IMR-90 (cell line): ENCODE measurements around the gene TSSC4. TPM values are rescaled to one million over a fixed set of nuclear protein-coding genes. Genes with fewer than 3 reads are reported as not detected.

Experiments used
- ATAC-seq: fragments of 200-7000 bp; cut with Tn5 transposase; 2 replicates; pipeline ENCODE4 v1.9.1; 2020; ENCODE audit warnings: low read depth, mild to moderate bottlenecking, moderate library complexity
- BruUV-seq: library from RNA; stranded (reverse); fragments of 400-500 nt; replicated peaks from 2 replicates; lab custom pipeline; 2021; lab: Mats Ljungman, UMichigan
- CTCF ChIA-PET: fragments of 300-600 bp; formaldehyde crosslinking; extraction: SDS; loops from one replicate; lab custom pipeline; 2021; ENCODE audit warnings: antibody characterized with exemption; lab: Yijun Ruan, JAX
- POLR2A ChIA-PET: fragments of 300-600 bp; sonication (Branson Sonifier 250); formaldehyde crosslinking; loops from one replicate; lab custom pipeline; 2022; ENCODE audit warnings: antibody characterized with exemption; ENCODE audit not compliant: unreplicated experiment; lab: Charles Lee
- DNase-seq: peaks from one replicate; pipeline ENCODE4 v3.0.0; 2013
- H2AFZ ChIP-seq: replicated peaks from 2 replicates; pipeline ENCODE3; 2013; ENCODE audit warnings: low read length, mild to moderate bottlenecking; ENCODE audit not compliant: poor library complexity
- H2AK5ac ChIP-seq: 2 replicates; pipeline ENCODE4 v1.6.1; 2013; ENCODE audit warnings: low read depth, low read length, inconsistent platforms
- H2AK9ac ChIP-seq: replicated peaks from 2 replicates; pipeline ENCODE3; 2013; ENCODE audit warnings: mild to moderate bottlenecking, low read depth, low read length, moderate library complexity; ENCODE audit not compliant: poor library complexity
- H2BK120ac ChIP-seq: 2 replicates; pipeline ENCODE4 v1.6.1; 2013; ENCODE audit warnings: low read depth, low read length, inconsistent platforms
- H2BK15ac ChIP-seq: 3 replicates; pipeline ENCODE4 v1.6.1; 2013; ENCODE audit warnings: low read depth, low read length, inconsistent platforms
- H2BK20ac ChIP-seq: 2 replicates; pipeline ENCODE4 v1.6.1; 2013; ENCODE audit warnings: low read depth, mild to moderate bottlenecking, inconsistent platforms, low read length, moderate library complexity
- H2BK5ac ChIP-seq: 2 replicates; pipeline ENCODE4 v1.6.1; 2013; ENCODE audit warnings: mild to moderate bottlenecking, low read depth, low read length, inconsistent platforms; ENCODE audit not compliant: poor library complexity, severe bottlenecking
- H3K14ac ChIP-seq: replicated peaks from 2 replicates; pipeline ENCODE4 v1.6.1; 2013; ENCODE audit warnings: low read depth, low read length, inconsistent platforms
- H3K18ac ChIP-seq: 2 replicates; pipeline ENCODE4 v1.6.1; 2013; ENCODE audit warnings: low read depth, low read length, control low read depth
- H3K23ac ChIP-seq: 2 replicates; pipeline ENCODE4 v1.6.1; 2013; ENCODE audit warnings: low read depth, low read length, inconsistent platforms
- H3K27ac ChIP-seq: 2 replicates; pipeline ENCODE4 v1.5.1; 2013; ENCODE audit warnings: mild to moderate bottlenecking, control low read depth, low read length; ENCODE audit not compliant: insufficient read depth
- H3K27me3 ChIP-seq: 2 replicates; pipeline ENCODE4 v1.6.1; 2013; ENCODE audit warnings: low read length; ENCODE audit not compliant: control insufficient read depth, insufficient read depth
- H3K36me3 ChIP-seq: 2 replicates; pipeline ENCODE4 v1.6.1; 2013; ENCODE audit warnings: low read length, mixed read lengths; ENCODE audit not compliant: control insufficient read depth, insufficient read depth
- H3K4ac ChIP-seq: 2 replicates; pipeline ENCODE4 v1.6.1; 2013; ENCODE audit warnings: low read depth, low read length, inconsistent platforms
- H3K4me1 ChIP-seq: 2 replicates; pipeline ENCODE4 v1.6.1; 2013; ENCODE audit warnings: low read length, mixed read lengths; ENCODE audit not compliant: control insufficient read depth, insufficient read depth
- H3K4me2 ChIP-seq: 2 replicates; pipeline ENCODE4 v1.6.1; 2013; ENCODE audit warnings: low read depth, mild to moderate bottlenecking, control low read depth, low read length, moderate library complexity
- H3K4me3 ChIP-seq: 2 replicates; pipeline ENCODE4 v1.5.1; 2013; ENCODE audit warnings: low read depth, mild to moderate bottlenecking, control low read depth, low read length, moderate library complexity; ENCODE audit not compliant: insufficient read depth
- H3K56ac ChIP-seq: 2 replicates; pipeline ENCODE4 v1.6.1; 2013; ENCODE audit warnings: low read length, inconsistent platforms; ENCODE audit not compliant: insufficient read depth; ENCODE audit errors: extremely low read depth
- H3K79me1 ChIP-seq, 2 experiments: 2 replicates each; pipeline ENCODE4 v1.6.1; 2013; ENCODE audit warnings: low read length in 2 of 2, inconsistent platforms in 1 of 2, low read depth in 1 of 2
- H3K9ac ChIP-seq: 2 replicates; pipeline ENCODE4 v1.6.1; 2013; ENCODE audit warnings: low read depth, low read length, control low read depth
- H3K9me1 ChIP-seq: 2 replicates; pipeline ENCODE4 v1.6.1; 2013; ENCODE audit warnings: low read length, inconsistent platforms; ENCODE audit not compliant: insufficient read depth
- H3K9me3 ChIP-seq: 2 replicates; pipeline ENCODE4 v1.6.1; 2013; ENCODE audit warnings: low read length; ENCODE audit not compliant: control insufficient read depth, insufficient read depth
- H4K20me1 ChIP-seq: 2 replicates; pipeline ENCODE4 v1.6.1; 2013; ENCODE audit warnings: low read length, inconsistent platforms; ENCODE audit not compliant: insufficient read depth
- H4K5ac ChIP-seq: 2 replicates; pipeline ENCODE4 v1.6.1; 2013; ENCODE audit warnings: mild to moderate bottlenecking, low read depth, low read length, control low read depth
- H4K8ac ChIP-seq, 2 experiments: 2 replicates each; pipeline ENCODE4 v1.6.1; 2013; ENCODE audit warnings: low read depth in 2 of 2, low read length in 2 of 2, control low read depth in 1 of 2, inconsistent platforms in 1 of 2
- H4K91ac ChIP-seq: 2 replicates; pipeline ENCODE4 v1.6.1; 2013; ENCODE audit warnings: low read depth, low read length, inconsistent platforms; ENCODE audit not compliant: insufficient read depth
- CEBPB ChIP-seq: IDR thresholded peaks from 2 replicates; pipeline ENCODE4 v1.6.1; 2012; ENCODE audit warnings: low read depth, low read length, improper control_type of control experiment
- CHD1 ChIP-seq: IDR thresholded peaks from 2 replicates; pipeline ENCODE4 v1.6.1; 2012; ENCODE audit warnings: low read depth, low read length, improper control_type of control experiment
- FOS ChIP-seq: fragments of 150-350 bp; IDR thresholded peaks from 2 replicates; pipeline ENCODE4 v1.6.1; 2016; ENCODE audit warnings: low read depth, low read length
- MAFK ChIP-seq: IDR thresholded peaks from 2 replicates; pipeline ENCODE4 v1.6.1; 2012; ENCODE audit warnings: low read depth, low read length, improper control_type of control experiment
- MAZ ChIP-seq: IDR thresholded peaks from 2 replicates; pipeline ENCODE4 v1.6.1; 2012; ENCODE audit warnings: low read depth, mild to moderate bottlenecking, low read length, improper control_type of control experiment, moderate library complexity, borderline replicate concordance
- MXI1 ChIP-seq: IDR thresholded peaks from 2 replicates; pipeline ENCODE4 v1.6.1; 2012; ENCODE audit warnings: low read depth, mild to moderate bottlenecking, low read length, moderate library complexity, borderline replicate concordance
- POLR2A ChIP-seq: IDR thresholded peaks from 2 replicates; pipeline ENCODE4 v1.6.1; 2012; ENCODE audit warnings: mild to moderate bottlenecking, low read depth, low read length
- RAD21 ChIP-seq: IDR thresholded peaks from 2 replicates; pipeline ENCODE4 v1.6.1; 2012; ENCODE audit warnings: low read length, improper control_type of control experiment
- RCOR1 ChIP-seq: IDR thresholded peaks from 2 replicates; pipeline ENCODE4 v1.6.1; 2012; ENCODE audit warnings: mild to moderate bottlenecking, low read length, improper control_type of control experiment; ENCODE audit not compliant: insufficient replicate concordance
- RFX5 ChIP-seq: IDR thresholded peaks from 2 replicates; pipeline ENCODE4 v1.8.0; 2012; ENCODE audit warnings: low read depth, mild to moderate bottlenecking, low read length, moderate library complexity
- WGBS, 2 experiments: methylation state at CpG; one replicate each; pipeline versions ENCODE4 v1.1.5 to v1.1.7; 2013; ENCODE audit warnings: missing lambda C conversion rate in 2 of 2; ENCODE audit not compliant: insufficient read length in 1 of 2; ENCODE audit errors: extremely low coverage in 2 of 2; 5-methylcytosine and 5-hydroxymethylcytosine counted together
- dilution Hi-C: fragments of 300-500 bp; cut with HindIII; formaldehyde crosslinking; loops from one replicate; pipeline ENCODE4 v1.14.3; 2018; ENCODE audit warnings: low sequenced_read_pairs; ENCODE audit not compliant: unreplicated experiment
- in situ Hi-C: fragments of 300-500 bp; cut with MboI; formaldehyde crosslinking; loops from 3 replicates; pipeline ENCODE4 v1.14.3; 2019; ENCODE audit warnings: low sequenced_read_pairs, inconsistent platforms, mixed read lengths
- intact Hi-C: fragments of 100-400 bp; cut with micrococcal nuclease; formaldehyde crosslinking; loops from 2 replicates; pipeline ENCODE4 v1.10.0; 2022
- polyA plus RNA-seq, 3 experiments: library from polyadenylated mRNA; depleted of rRNA; stranded (reverse); fragments of >200 nt; gene quantifications; 2 replicates each; pipeline ENCODE4 v1.2.3, GENCODE V29; 2012; ENCODE audit warnings: low replicate concordance in 1 of 3
- total RNA-seq: library from RNA; depleted of rRNA; stranded (reverse); fragments of >200 nt; gene quantifications from 2 replicates; pipeline ENCODE4 v1.2.3, GENCODE V29; 2012
- TF ChIP-seq, protein P1 (sequence below): conservative IDR thresholded peaks from 2 replicates; pipeline ENCODE4 v1.5.1; 2012; ENCODE audit warnings: mild to moderate bottlenecking, low read depth, low read length, improper control_type of control experiment
- TF ChIP-seq, protein P2 (sequence below): fragments of 150-350 bp; IDR thresholded peaks from 2 replicates; pipeline ENCODE4 v1.6.1; 2017; ENCODE audit warnings: mild to moderate bottlenecking, antibody characterized with exemption, low read length, low read depth

The TSSC4 gene
- total and polyA plus RNA-seq, 2 of the 4 experiments (the other 2 are of a cell fraction), result 34.9 to 40.0 TPM

GRCh38 chr11:2423157-2424025 lies 22.8 kb downstream of the TSSC4 start (continued):
- TF ChIP-seq RAD21 (no peak), MAFK (no peak)

DNA sequence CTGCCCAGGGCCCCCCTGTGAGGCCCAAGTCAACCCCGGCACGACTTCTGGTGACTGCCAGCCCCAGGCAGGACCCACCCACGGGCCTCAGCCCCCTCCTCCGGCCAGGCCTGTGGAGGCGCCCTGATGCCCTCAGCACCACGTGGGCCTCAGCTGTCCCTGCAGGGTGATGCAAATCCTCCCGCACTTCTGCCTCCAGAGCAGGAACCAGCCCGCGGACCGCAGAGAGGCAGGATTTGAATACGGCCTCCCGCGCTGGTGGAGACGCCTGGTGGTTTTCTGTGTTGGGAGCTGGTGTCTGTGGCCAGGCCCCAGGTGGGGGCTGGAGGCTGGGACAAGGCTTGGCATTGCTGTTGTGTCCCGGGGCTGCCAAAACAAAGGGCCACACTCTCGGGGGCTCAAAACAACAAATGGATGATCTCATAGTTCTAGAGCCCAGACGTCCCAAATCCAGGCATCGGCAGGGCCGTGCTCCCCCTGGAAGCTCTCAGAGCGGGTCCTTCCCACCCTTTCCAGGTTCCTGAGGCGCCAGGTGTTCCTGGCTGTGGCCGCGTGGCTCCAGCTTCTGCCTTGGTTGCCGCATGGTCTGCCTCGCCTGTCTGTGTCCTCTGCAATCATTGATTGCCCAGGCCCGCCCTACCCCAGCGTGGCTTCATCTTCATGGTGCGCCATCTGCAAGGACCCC lies 24.4 kb downstream of the TSSC4 start:
- Histone ChIP-seq H4K5ac (no peak overlapping the region), H3K4me2 (no peak overlapping the region), H2BK20ac (no peak overlapping the region), H3K9ac (no peak overlapping the region), H2BK120ac (no peak overlapping the region), H3K9me3 (no peaks in the 10 kb centered on the region), H3K79me1 (no peaks in the 10 kb centered on the region), H2AFZ (no peak overlapping the region), H3K23ac (no peak overlapping the region), H3K4me3 (no peak overlapping the region), H2BK5ac (no peak overlapping the region), H3K27ac (no peak overlapping the region), H3K18ac (no peak overlapping the region), H2AK9ac (no peak overlapping the region), H4K20me1 (no peaks in the 10 kb centered on the region), H3K14ac (no peak overlapping the region), H2BK15ac (no peak overlapping the region), H2AK5ac (no peak overlapping the region), H4K8ac (no peak overlapping the region), H3K4me1 (no peaks in the 10 kb centered on the region), H3K9me1 (no peaks in the 10 kb centered on the region), H4K91ac (no peak overlapping the region), H3K56ac (no peak overlapping the region), H3K27me3 (peaks cover 11% of the 10 kb centered on the region; the same call in 1 of the 2 replicates), H3K4ac (no peak overlapping the region), H3K36me3 (no peaks in the 10 kb centered on the region)
- in situ Hi-C loops (loop anchor here (5.0 to 10.0 kb wide), 2 partner anchors 107 to 470 kb away; no protein-coding TSS in a partner anchor), intact Hi-C loops (no loop called here), dilution Hi-C loops (no loop called here)
- DNase-seq (no peak), ATAC-seq (no peak)
- 67% methylated on average over 12 of the region's 28 CpGs; no CpG with 5 or more reads in 1 of the 2 experiments for WGBS, 2 experiments
- ChIA-PET CTCF (interaction anchor here (1.0 to 1.2 kb wide), 2 partner anchors 107 to 120 kb away, joined by 3 read pairs; no protein-coding TSS in a partner anchor), POLR2A (no interaction called here)
- BruUV-seq, result no TSS peak
- no peak for TF ChIP-seq MAFK
- TF ChIP-seq MXI1, result no peak
- TF ChIP-seq, protein P1, sequence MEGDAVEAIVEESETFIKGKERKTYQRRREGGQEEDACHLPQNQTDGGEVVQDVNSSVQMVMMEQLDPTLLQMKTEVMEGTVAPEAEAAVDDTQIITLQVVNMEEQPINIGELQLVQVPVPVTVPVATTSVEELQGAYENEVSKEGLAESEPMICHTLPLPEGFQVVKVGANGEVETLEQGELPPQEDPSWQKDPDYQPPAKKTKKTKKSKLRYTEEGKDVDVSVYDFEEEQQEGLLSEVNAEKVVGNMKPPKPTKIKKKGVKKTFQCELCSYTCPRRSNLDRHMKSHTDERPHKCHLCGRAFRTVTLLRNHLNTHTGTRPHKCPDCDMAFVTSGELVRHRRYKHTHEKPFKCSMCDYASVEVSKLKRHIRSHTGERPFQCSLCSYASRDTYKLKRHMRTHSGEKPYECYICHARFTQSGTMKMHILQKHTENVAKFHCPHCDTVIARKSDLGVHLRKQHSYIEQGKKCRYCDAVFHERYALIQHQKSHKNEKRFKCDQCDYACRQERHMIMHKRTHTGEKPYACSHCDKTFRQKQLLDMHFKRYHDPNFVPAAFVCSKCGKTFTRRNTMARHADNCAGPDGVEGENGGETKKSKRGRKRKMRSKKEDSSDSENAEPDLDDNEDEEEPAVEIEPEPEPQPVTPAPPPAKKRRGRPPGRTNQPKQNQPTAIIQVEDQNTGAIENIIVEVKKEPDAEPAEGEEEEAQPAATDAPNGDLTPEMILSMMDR, result no peak
- no peak for TF ChIP-seq MAZ
- TF ChIP-seq RCOR1, result no peak
- TF ChIP-seq, protein P2, sequence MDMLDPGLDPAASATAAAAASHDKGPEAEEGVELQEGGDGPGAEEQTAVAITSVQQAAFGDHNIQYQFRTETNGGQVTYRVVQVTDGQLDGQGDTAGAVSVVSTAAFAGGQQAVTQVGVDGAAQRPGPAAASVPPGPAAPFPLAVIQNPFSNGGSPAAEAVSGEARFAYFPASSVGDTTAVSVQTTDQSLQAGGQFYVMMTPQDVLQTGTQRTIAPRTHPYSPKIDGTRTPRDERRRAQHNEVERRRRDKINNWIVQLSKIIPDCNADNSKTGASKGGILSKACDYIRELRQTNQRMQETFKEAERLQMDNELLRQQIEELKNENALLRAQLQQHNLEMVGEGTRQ, result no peak
- TF ChIP-seq POLR2A, result no peak
- no peak for TF ChIP-seq CEBPB
- no peak for TF ChIP-seq FOS
- TF ChIP-seq RAD21, result no peak
- no peak for TF ChIP-seq RFX5
- no peak for TF ChIP-seq CHD1
